K562 (cell line): ENCODE results near the gene GRB10. TPM values are rescaled to one million over a fixed set of nuclear protein-coding genes. Genes with fewer than 3 reads are reported as not detected.

Experiments
- ATAC-seq: fragments of 200-7000 bp; cut with Tn5 transposase; 3 replicates; pipeline ENCODE4 v1.9.1; 2020; ENCODE audit warnings: moderate library complexity
- BruUV-seq: library from RNA; stranded (reverse); fragments of 400-500 nt; replicated peaks from 2 replicates; lab custom pipeline; 2021; lab: Mats Ljungman, UMichigan
- CTCF ChIA-PET: fragments of 300-600 bp; formaldehyde crosslinking; extraction: SDS; loops from one replicate; lab custom pipeline; 2021; ENCODE audit warnings: low intra/inter-chr PET ratio; lab: Yijun Ruan, JAX
- POLR2A ChIA-PET: fragments of 300-600, 350-650 bp; sonication (Branson Sonifier 250); formaldehyde crosslinking; extraction: SDS; loops from one replicate; lab custom pipeline; 2021; ENCODE audit warnings: antibody characterized with exemption, inconsistent platforms; lab: Yijun Ruan, JAX
- DNase-seq, 4 experiments: peaks; one replicate each; pipeline versions ENCODE4 v3.0.0 to v3.0.0-alpha.2; 2011 to 2018; ENCODE audit warnings: low spot score in 3 of 4, mixed read lengths in 3 of 4; ENCODE audit errors: extremely low read depth in 1 of 4
- FAIRE-seq: peaks from 2 replicates; lab custom pipeline; 2011; peaks lifted over from hg19 to GRCh38; lab: Jason Lieb, UNC
- H2AFZ ChIP-seq: 2 replicates; pipeline ENCODE4 v1.6.0; 2011; ENCODE audit warnings: low read depth, low read length, control low read depth, inconsistent platforms
- H3K27ac ChIP-seq: fragments of 200-600 bp; 3 replicates; pipeline ENCODE4 v1.8.0; 2011; ENCODE audit warnings: low read depth, mild to moderate bottlenecking, control low read depth, inconsistent platforms, low read length, moderate library complexity, mixed read lengths; ENCODE audit errors: extremely low read depth
- H3K27me3 ChIP-seq, 2 experiments: fragments of 300-600 bp in 1 of 2; 2 replicates in 1 of 2; 3 replicates in 1 of 2; pipeline versions ENCODE4 v1.6.0 to v1.8.0; 2011; ENCODE audit warnings: inconsistent platforms in 2 of 2, low read length in 2 of 2, mild to moderate bottlenecking in 1 of 2, mixed read lengths in 1 of 2, moderate library complexity in 1 of 2; ENCODE audit not compliant: control insufficient read depth in 2 of 2, insufficient read depth in 2 of 2
- H3K36me3 ChIP-seq: fragments of 300-600 bp; 3 replicates; pipeline ENCODE4 v1.8.0; 2011; ENCODE audit warnings: mild to moderate bottlenecking, low read length, inconsistent platforms; ENCODE audit not compliant: control insufficient read depth, insufficient read depth
- H3K4me1 ChIP-seq, 2 experiments: fragments of 200-600 bp in 1 of 2; replicated peaks in 1 of 2; 2 replicates in 1 of 2; 3 replicates in 1 of 2; pipeline versions ENCODE4 v1.5.1 to v1.8.0; 2011; ENCODE audit warnings: inconsistent platforms in 2 of 2, low read length in 2 of 2, mild to moderate bottlenecking in 1 of 2, mixed read lengths in 1 of 2, moderate library complexity in 1 of 2; ENCODE audit not compliant: control insufficient read depth in 2 of 2, insufficient read depth in 2 of 2
- H3K4me2 ChIP-seq: 2 replicates; pipeline ENCODE4 v1.6.1; 2011; ENCODE audit warnings: low read length, control low read depth, inconsistent platforms, mixed read lengths; ENCODE audit not compliant: insufficient read depth
- H3K4me3 ChIP-seq: fragments of 200-600 bp; sonication (generic), shearing (Covaris generic); 2 replicates; pipeline ENCODE4 v1.5.1; 2016; ENCODE audit warnings: control low read depth, inconsistent platforms
- H3K79me2 ChIP-seq: fragments of 200-600 bp; 3 replicates; pipeline ENCODE4 v1.8.0; 2011; ENCODE audit warnings: low read length, inconsistent platforms; ENCODE audit not compliant: control insufficient read depth, insufficient read depth
- H3K9ac ChIP-seq, 2 experiments: 2 replicates each; pipeline versions ENCODE4 v1.6.0 to v1.6.1; 2011; ENCODE audit warnings: low read depth in 2 of 2, low read length in 2 of 2, control low read depth in 1 of 2, inconsistent platforms in 1 of 2, mild to moderate bottlenecking in 1 of 2, mixed read lengths in 1 of 2; ENCODE audit not compliant: insufficient read depth in 1 of 2
- H3K9me1 ChIP-seq: one replicate; pipeline ENCODE4 v1.6.0; 2011; ENCODE audit warnings: inconsistent platforms, mild to moderate bottlenecking, low read length, moderate library complexity; ENCODE audit not compliant: control insufficient read depth, insufficient read depth
- H3K9me3 ChIP-seq: replicated peaks from 2 replicates; pipeline ENCODE4 v1.5.1; 2011; ENCODE audit warnings: low read depth, low read length, inconsistent platforms; ENCODE audit not compliant: control insufficient read depth, insufficient read depth
- H4K20me1 ChIP-seq: replicated peaks from 2 replicates; pipeline ENCODE4 v1.6.1; 2011; ENCODE audit warnings: low read length, inconsistent platforms, mixed read lengths; ENCODE audit not compliant: control insufficient read depth, insufficient read depth
- DLX4 ChIP-seq: fragments of 250-450 bp; sonication (Bioruptor Pico); IDR thresholded peaks from 2 replicates; pipeline ENCODE4 v1.6.1; 2021; ENCODE audit warnings: mild to moderate bottlenecking
- KAT2B ChIP-seq: IDR thresholded peaks from one replicate; pipeline ENCODE4 v1.6.1; 2012; ENCODE audit warnings: low read depth, mild to moderate bottlenecking, control low read depth, inconsistent platforms, low read length, moderate library complexity
- KLF6 ChIP-seq: fragments of 250-450 bp; sonication (Bioruptor Pico); IDR thresholded peaks from 2 replicates; pipeline ENCODE4 v1.4.0; 2020; ENCODE audit warnings: mild to moderate bottlenecking, moderate library complexity, borderline replicate concordance
- PRPF4 ChIP-seq: fragments of 200-400 bp; formaldehyde crosslinking; IDR thresholded peaks from one replicate; pipeline ENCODE4 v1.6.1; 2017; ENCODE audit warnings: low read length, low read depth, mild to moderate bottlenecking; ENCODE audit not compliant: insufficient read depth, poor library complexity, severe bottlenecking
- RBM25 ChIP-seq: fragments of 200-400 bp; formaldehyde crosslinking; IDR thresholded peaks from 2 replicates; pipeline ENCODE4 v1.6.1; 2018; ENCODE audit warnings: low read length, low read depth, moderate library complexity; ENCODE audit not compliant: severe bottlenecking
- SIN3B ChIP-seq: fragments of 450-650 bp; IDR thresholded peaks from 2 replicates; pipeline ENCODE4 v1.6.1; 2017; ENCODE audit warnings: low read depth, mild to moderate bottlenecking, moderate library complexity
- SMARCA4 ChIP-seq: fragments of 450-650 bp; IDR thresholded peaks from 2 replicates; pipeline ENCODE4 v1.6.1; 2016
- THRAP3 ChIP-seq: fragments of 450-650 bp; IDR thresholded peaks from 2 replicates; pipeline ENCODE4 v1.6.1; 2016; ENCODE audit warnings: mild to moderate bottlenecking, inconsistent platforms, borderline replicate concordance
- ZBTB8A ChIP-seq: fragments of 450-650 bp; IDR thresholded peaks from 2 replicates; pipeline ENCODE4 v1.6.1; 2018; ENCODE audit warnings: mild to moderate bottlenecking, moderate library complexity; ENCODE audit not compliant: partially characterized antibody
- ZFPM2 ChIP-seq: fragments of 250-450 bp; sonication (Bioruptor Pico); IDR thresholded peaks from 2 replicates; pipeline ENCODE4 v1.5.1; 2022; ENCODE audit warnings: mild to moderate bottlenecking
- ZKSCAN8 ChIP-seq: fragments of 200-800 bp; sonication (Bioruptor generic); IDR thresholded peaks from 2 replicates; pipeline ENCODE4 v1.6.1; 2016; ENCODE audit warnings: missing genetic modification characterization, missing compliant biosample characterization
- ZNF512 ChIP-seq: IDR thresholded peaks from 2 replicates; pipeline ENCODE4 v1.6.1; 2016; ENCODE audit warnings: missing genetic modification characterization, missing compliant biosample characterization
- ZSCAN29 ChIP-seq: fragments of 450-650 bp; IDR thresholded peaks from 2 replicates; pipeline ENCODE4 v1.6.1; 2017
- WGBS: fragments of 100-300 bp; shearing (Covaris generic); methylation state at CpG from one replicate; pipeline ENCODE4 v1.1.6; 2016; ENCODE audit warnings: low coverage, mixed read lengths; ENCODE audit not compliant: insufficient coverage; ENCODE audit errors: missing lambda C conversion rate; 5-methylcytosine and 5-hydroxymethylcytosine counted together
- in situ Hi-C: fragments of 300-500 bp; cut with MboI; formaldehyde crosslinking; loops from 4 replicates; pipeline ENCODE4 v1.15.0; 2018; ENCODE audit warnings: inconsistent platforms, mixed read lengths
- intact Hi-C: fragments of 100-400 bp; cut with micrococcal nuclease; formaldehyde crosslinking; loops from 2 replicates; pipeline ENCODE4 v1.14.2; 2022
- polyA plus RNA-seq, 8 experiments: library from polyadenylated mRNA; depleted of rRNA in 4 of 8; stranded (reverse) in 5 of 8; unstranded in 3 of 8; fragments of >200 nt; fragmentation: Nextera tagmentation in 2 of 8; fragmentation: Illumina TruSeq in 1 of 8; extraction: Ambion mirVana in 2 of 8; extraction: Trizol in 1 of 8; gene quantifications; 2 replicates each; pipeline versions ENCODE4 v1.2.1 to v1.2.3, GENCODE V29; 2011 to 2014; ENCODE audit warnings: inconsistent platforms in 1 of 8, missing spikeins in 1 of 8
- total RNA-seq, 7 experiments: library from RNA; depleted of rRNA in 6 of 7; stranded (reverse); fragments of >200 nt in 6 of 7; fragmentation: Illumina TruSeq in 2 of 7; extraction: Trizol in 2 of 7; gene quantifications; 2 replicates each; pipeline versions ENCODE4 v1.2.1 to v1.2.3, GENCODE V29; 2011 to 2021; ENCODE audit warnings: low replicate concordance in 1 of 7
- TF ChIP-seq, protein P1 (sequence below), 2 experiments: fragments of 250-450 bp in 1 of 2; fragments of 450-650 bp in 1 of 2; sonication (Bioruptor Pico) in 1 of 2; IDR thresholded peaks; 2 replicates each; pipeline versions ENCODE4 v1.6.1 to v1.8.0; 2016 to 2021; ENCODE audit warnings: mild to moderate bottlenecking in 2 of 2, moderate library complexity in 2 of 2, missing compliant biosample characterization in 1 of 2, missing genetic modification characterization in 1 of 2

Gene GRB10
- total and polyA plus RNA-seq, 9 of the 15 experiments (the other 6 are each of a cell fraction or from before 2014, with no cell fraction given) = 8.9 to 88.5 (median 40.7) TPM

GRCh38 chr7:50659329-50659965 is 123.2 kb downstream of the GRB10 start:
- no peaks in the 10 kb centered on the region for H3K9me3 ChIP-seq
- no peak overlapping the region for H3K9ac ChIP-seq
- H2AFZ ChIP-seq = no peak overlapping the region
- H3K9me1 ChIP-seq = no peaks in the 10 kb centered on the region
- intact Hi-C loops = no loop called here
- no peaks in the 10 kb centered on the region for H3K27me3 ChIP-seq
- ChIA-PET POLR2A (interaction anchor here (1.4 kb wide), 1 partner anchor 14 kb away, joined by 4 read pairs; no protein-coding TSS in a partner anchor), CTCF (no interaction called here)
- BruUV-seq = no TSS peak
- no peak for FAIRE-seq
- H3K79me2 ChIP-seq = no peaks in the 10 kb centered on the region
- DNase-seq = no peak
- TF ChIP-seq SIN3B (no peak), ZSCAN29 (no peak), RBM25 (no peak), ZNF512 (tag) (no peak), THRAP3 (no peak), KAT2B (no peak), ZBTB8A (no peak), ZKSCAN8 (no peak), KLF6 (CRISPR knock-in tag) (no peak), PRPF4 (no peak), ZFPM2 (CRISPR knock-in tag) (no peak), SMARCA4 (no peak), DLX4 (no peak)
- TF ChIP-seq, protein P1, sequence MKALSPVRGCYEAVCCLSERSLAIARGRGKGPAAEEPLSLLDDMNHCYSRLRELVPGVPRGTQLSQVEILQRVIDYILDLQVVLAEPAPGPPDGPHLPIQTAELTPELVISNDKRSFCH (CRISPR knock-in tag; IDR thresholded peaks at IDR 0.05) = no peak
- TF ChIP-seq, protein P1 (tag; IDR thresholded peaks at IDR 0.05) = no peak
- 94% methylated on average over 17 of the region's 17 CpGs for WGBS
- 0 out of 2 replicates have a peak, but pooled peaks cover 9% of the 10 kb centered on the region for H4K20me1 ChIP-seq
- H3K4me1 ChIP-seq = peaks cover 0 to 4% of the 10 kb centered on the region in 2 experiments; a peak in 1 of 5 replicates
- no peak overlapping the region for H3K4me2 ChIP-seq
- H3K36me3 ChIP-seq = peaks cover 40% of the 10 kb centered on the region; the same call in 2 of the 3 replicates
- in situ Hi-C loops = no loop called here
- no peak overlapping the region for H3K27ac ChIP-seq
- ATAC-seq = no peak
- H3K4me3 ChIP-seq = no peak overlapping the region
